ENCODE measurements around the gene TOP1.

DNA sequence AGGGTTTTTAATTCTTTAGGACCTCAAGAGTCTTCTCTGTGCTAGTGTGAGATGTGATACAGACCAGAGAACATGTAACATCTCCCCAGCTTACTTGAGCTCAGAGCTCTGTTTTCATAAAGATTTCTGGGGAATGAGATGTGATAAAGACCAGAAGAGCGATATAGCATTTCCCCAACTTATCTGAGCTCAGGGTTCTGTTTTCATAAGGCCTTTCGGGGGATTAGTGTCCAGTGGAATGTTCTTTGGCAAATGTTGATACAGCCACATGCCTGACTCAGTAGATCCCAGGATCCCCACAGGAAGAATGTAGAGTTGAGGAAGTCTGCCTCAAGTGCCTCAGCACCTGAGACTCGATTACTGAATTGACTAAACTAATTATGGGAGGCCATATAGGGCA, 18.7 kb upstream of the TOP1 start:
- TF ChIP-seq, protein P1, sequence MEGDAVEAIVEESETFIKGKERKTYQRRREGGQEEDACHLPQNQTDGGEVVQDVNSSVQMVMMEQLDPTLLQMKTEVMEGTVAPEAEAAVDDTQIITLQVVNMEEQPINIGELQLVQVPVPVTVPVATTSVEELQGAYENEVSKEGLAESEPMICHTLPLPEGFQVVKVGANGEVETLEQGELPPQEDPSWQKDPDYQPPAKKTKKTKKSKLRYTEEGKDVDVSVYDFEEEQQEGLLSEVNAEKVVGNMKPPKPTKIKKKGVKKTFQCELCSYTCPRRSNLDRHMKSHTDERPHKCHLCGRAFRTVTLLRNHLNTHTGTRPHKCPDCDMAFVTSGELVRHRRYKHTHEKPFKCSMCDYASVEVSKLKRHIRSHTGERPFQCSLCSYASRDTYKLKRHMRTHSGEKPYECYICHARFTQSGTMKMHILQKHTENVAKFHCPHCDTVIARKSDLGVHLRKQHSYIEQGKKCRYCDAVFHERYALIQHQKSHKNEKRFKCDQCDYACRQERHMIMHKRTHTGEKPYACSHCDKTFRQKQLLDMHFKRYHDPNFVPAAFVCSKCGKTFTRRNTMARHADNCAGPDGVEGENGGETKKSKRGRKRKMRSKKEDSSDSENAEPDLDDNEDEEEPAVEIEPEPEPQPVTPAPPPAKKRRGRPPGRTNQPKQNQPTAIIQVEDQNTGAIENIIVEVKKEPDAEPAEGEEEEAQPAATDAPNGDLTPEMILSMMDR (IDR thresholded peaks at IDR 0.05; ENCODE audit: low read depth, low read length, poor library complexity, severe bottlenecking) = no peak
- TF ChIP-seq EZH2phosphoT487 (IDR thresholded peaks at IDR 0.05; ENCODE audit: borderline replicate concordance, low read length) = no peak
